ENCODE data around the gene ANKFN1.

Gene ANKFN1

GRCh38 chr17:56165072-56165641 lies 11.9 kb downstream of the ANKFN1 start:
- no peak overlapping the region for H3K27ac ChIP-seq
- no peak for TF ChIP-seq CTCF (conservative IDR thresholded peaks at IDR 0.05)
- no peak for TF ChIP-seq ZFX (IDR thresholded peaks at IDR 0.05)

DNA sequence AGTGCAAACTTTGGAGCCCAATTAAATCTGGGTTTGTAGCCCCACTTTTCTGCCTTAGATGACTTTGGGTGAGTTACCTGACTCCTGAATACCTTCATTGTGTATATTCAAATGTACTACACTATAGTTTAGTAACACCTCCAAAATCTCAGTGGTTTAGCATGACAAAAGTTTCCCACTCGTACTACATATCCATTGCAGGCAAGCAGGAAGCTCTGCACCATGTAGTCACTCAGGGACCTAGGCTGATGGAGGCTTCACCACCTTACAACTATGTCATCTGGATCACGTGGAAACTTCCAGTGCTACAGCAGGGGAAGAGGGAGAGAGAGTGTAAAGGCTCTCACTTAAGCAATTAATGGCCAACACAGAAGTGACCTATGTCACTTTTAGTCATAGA lies 14.2 kb downstream of the ANKFN1 start:
- H3K27ac ChIP-seq: no peak overlapping the region
- TF ChIP-seq CTCF (conservative IDR thresholded peaks at IDR 0.05): no peak
- no peak for TF ChIP-seq ZFX (IDR thresholded peaks at IDR 0.05)

DNA sequence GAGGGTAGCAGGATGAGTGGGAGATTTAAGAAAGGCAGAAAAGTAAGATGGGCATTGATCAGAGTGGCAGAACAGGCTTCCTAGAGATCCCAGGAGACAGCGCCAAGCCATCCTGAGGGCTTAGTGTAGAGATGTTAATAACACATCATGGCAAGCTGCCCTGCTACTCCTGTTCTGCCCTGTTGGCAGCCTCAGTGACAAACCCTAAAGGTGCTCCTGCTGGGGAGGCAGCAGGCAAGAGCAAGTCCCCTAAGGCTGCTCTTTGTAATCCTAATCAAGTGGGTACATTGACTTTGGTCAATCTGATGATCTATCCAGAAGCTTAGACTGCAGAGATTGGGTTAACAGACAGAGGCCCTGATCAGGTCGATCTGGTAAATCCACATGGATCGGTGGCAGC lies 16.3 kb downstream of the ANKFN1 start:
- peak overlapping the region; percentile 27; the same call in 1 of the 2 replicates for H3K27ac ChIP-seq
- TF ChIP-seq ZFX (IDR thresholded peaks at IDR 0.05): no peak
- TF ChIP-seq CTCF (conservative IDR thresholded peaks at IDR 0.05): no peak

DNA sequence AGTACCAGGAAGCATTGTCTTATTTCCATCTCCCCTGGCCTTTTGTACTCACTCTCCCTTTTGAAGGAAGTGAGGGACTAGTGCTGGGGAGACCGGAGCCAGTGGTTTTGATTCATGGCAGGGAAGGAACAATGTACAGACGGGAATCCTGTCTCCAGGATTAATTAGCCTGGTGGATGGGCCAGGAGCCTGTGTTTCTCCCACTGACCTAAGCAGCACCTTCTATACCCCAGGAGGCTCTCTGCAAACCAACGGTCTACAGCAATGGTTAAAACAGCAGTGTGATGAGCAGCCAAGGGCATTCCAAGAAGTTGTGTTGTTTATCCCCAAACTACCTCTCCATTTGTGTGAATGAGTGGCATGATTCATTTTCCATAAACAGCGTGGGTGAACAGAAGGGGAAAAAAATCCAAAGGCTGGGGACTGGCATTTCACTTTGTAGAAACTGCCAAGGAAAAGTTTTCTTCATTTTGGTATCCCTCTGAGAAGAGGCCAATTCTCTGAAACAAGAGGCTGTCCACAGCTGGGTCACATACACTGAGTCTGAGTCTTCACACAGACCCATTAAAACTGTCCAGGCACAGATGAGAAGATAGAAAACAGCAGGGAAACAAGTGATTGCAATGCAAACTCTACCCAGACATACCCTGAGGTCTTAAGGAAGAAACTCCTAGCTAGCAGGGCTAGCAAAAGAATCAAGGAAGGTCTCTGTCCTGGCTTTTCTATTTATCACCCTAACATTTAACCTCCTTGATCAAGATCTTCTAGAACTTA lies 18.1 kb downstream of the ANKFN1 start:
- no peak overlapping the region; the same call in 1 of the 2 replicates for H3K27ac ChIP-seq
- TF ChIP-seq ZFX (IDR thresholded peaks at IDR 0.05): no peak
- TF ChIP-seq CTCF (conservative IDR thresholded peaks at IDR 0.05): no peak

DNA sequence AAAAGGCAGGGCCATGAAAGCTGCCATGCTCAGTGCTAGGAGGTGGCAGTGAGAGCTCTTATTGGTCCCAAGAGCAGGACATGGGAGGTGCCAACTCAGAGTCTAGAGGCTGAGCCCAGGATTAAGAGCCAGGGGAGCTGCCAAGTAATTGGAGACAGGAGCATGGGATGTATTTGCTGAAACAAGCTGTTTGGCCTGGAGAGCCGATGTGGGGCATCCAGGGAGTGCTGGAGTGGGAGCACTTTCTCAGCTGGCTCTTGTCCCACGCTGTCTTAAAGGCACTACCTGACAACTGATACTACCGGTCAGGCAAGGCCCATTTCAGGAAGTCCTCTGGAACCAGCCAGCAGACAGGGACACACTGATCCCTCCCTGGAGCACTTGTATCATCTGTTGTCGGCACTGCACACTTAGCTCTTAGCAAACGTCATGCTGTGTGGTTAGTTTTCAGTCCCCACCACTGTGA lies 19.3 kb downstream of the ANKFN1 start:
- TF ChIP-seq CTCF (conservative IDR thresholded peaks at IDR 0.05) (no peak), ZFX (IDR thresholded peaks at IDR 0.05) (no peak)
- peak overlapping the region; percentile 73 for H3K27ac ChIP-seq

GRCh38 chr17:56173026-56173425 lies 19.8 kb downstream of the ANKFN1 start:
- peak overlapping the region; percentile 73 for H3K27ac ChIP-seq
- TF ChIP-seq ZFX (IDR thresholded peaks at IDR 0.05): no peak

GRCh38 chr17:56173958-56174835 lies 20.9 kb downstream of the ANKFN1 start:
- TF ChIP-seq CTCF (conservative IDR thresholded peaks at IDR 0.05) (no peak), ZFX (IDR thresholded peaks at IDR 0.05) (no peak)
- H3K27ac ChIP-seq: peak overlapping the region; percentile 73

Data from C4-2B (cell line).